COLO829 (cell line): ENCODE measurements around the gene BCAS1.

Experiments
- DNase-seq: peaks from one replicate; pipeline ENCODE4 v3.0.0; 2012; ENCODE audit warnings: low spot score

Gene BCAS1

GRCh38 chr20:53901497-53902096 is 168.8 kb downstream of the BCAS1 start:
- DNase-seq, result no peak

- peak; percentile 72 for DNase-seq
Observed at GRCh38 chr20:53901064-53901463, 169.3 kb downstream of the BCAS1 start.

GRCh38 chr20:53900380-53900999 is 169.9 kb downstream of the BCAS1 start:
- DNase-seq, result peak; percentile 89

GRCh38 chr20:53899351-53900167 is 170.8 kb downstream of the BCAS1 start:
- peak; percentile 81 for DNase-seq

GRCh38 chr20:53898556-53898931 is 171.8 kb downstream of the BCAS1 start:
- DNase-seq, result no peak

GRCh38 chr20:53897884-53898555 is 172.4 kb downstream of the BCAS1 start:
- no peak for DNase-seq

- no peak for DNase-seq
Observed at GRCh38 chr20:53896647-53897046, 173.7 kb downstream of the BCAS1 start.

- no peak for DNase-seq
Observed at GRCh38 chr20:53896041-53896440, 174.4 kb downstream of the BCAS1 start.

- DNase-seq, result no peak
Observed at GRCh38 chr20:53895385-53895755, 175.0 kb downstream of the BCAS1 start.

GRCh38 chr20:53894707-53895384 is 175.5 kb downstream of the BCAS1 start:
- DNase-seq, result no peak
